Tibial artery (tissue), 4 donors: ENCODE results near the gene CNN3.

Source experiments
- DNase-seq, 2 donors: peaks; one replicate each; pipeline ENCODE4 v3.0.0-alpha.2; 2019
- H3K27ac ChIP-seq, 2 donors: fragments of 200-600 bp; sonication (generic) in 1 of 2; 1 replicate in 1 of 2; 2 replicates in 1 of 2; pipeline ENCODE4 v1.5.1; 2018 to 2019; ENCODE audit warnings: mild to moderate bottlenecking in 1 of 2
- H3K27me3 ChIP-seq, 2 donors: fragments of 200-600 bp; sonication (generic) in 1 of 2; one replicate each; pipeline versions ENCODE4 v1.5.1 to v1.6.0; 2016 to 2019
- H3K36me3 ChIP-seq, 3 donors: fragments of 200-600 bp; sonication (generic) in 2 of 3; one replicate each; pipeline ENCODE4 v1.5.1; 2016 to 2019; ENCODE audit warnings: mild to moderate bottlenecking in 2 of 3
- H3K4me1 ChIP-seq, 4 donors: fragments of 200-600 bp; sonication (generic) in 2 of 4; 1 replicate in 3 of 4; 2 replicates in 1 of 4; pipeline ENCODE4 v1.5.1; 2016 to 2019
- H3K4me3 ChIP-seq, 2 donors: fragments of 200-600 bp; sonication (generic) in 1 of 2; 1 replicate in 1 of 2; 2 replicates in 1 of 2; pipeline ENCODE4 v1.5.1; 2018 to 2019; ENCODE audit warnings: mild to moderate bottlenecking in 2 of 2
- H3K9me3 ChIP-seq, 3 donors: fragments of 200-600 bp; sonication (generic) in 1 of 3; one replicate each; pipeline ENCODE4 v1.5.1; 2016 to 2019
- intact Hi-C: fragments of 100-400 bp; cut with DNase I; formaldehyde crosslinking; loops from one replicate; pipeline ENCODE4 v1.15.0; 2023; ENCODE audit warnings: low total_unique reads
- TF ChIP-seq, protein P1 (sequence below), 2 experiments: fragments of 200-600 bp in 1 of 2; fragments of 450-650 bp in 1 of 2; IDR thresholded peaks; one replicate each; pipeline ENCODE4 v1.5.1; 2017 to 2019; ENCODE audit warnings: antibody characterized with exemption in 2 of 2, mild to moderate bottlenecking in 1 of 2, moderate library complexity in 1 of 2

The CNN3 gene

DNA sequence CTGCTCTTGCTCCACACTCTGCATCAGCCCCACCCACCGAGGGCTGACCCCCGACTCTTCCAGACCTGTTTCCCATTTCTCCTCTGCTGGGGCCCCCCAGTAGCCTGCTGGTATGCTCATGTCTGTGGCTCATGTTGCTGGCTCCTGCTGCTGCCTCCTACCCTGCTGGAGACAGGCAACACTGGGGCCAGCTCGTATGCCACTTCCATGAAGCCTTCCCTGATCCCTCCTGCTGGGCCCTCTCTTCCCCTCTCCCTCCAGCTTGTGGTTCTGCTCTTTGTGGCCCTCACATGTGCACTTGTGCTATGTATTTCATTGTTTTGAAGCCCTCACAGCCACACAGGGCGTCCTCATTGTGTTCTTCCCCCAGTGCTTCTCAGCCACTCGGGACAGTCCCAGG lies 40.5 kb downstream of the CNN3 start:
- H3K36me3 ChIP-seq: peaks cover 0 to 11% (median 3%) of the 10 kb centered on the region in 3 donors
- no peaks in the 10 kb centered on the region for H3K9me3 ChIP-seq
- no peaks in the 10 kb centered on the region for H3K27me3 ChIP-seq
- intact Hi-C loops: no loop called here
- no peak overlapping the region for H3K4me3 ChIP-seq
- TF ChIP-seq, protein P1, sequence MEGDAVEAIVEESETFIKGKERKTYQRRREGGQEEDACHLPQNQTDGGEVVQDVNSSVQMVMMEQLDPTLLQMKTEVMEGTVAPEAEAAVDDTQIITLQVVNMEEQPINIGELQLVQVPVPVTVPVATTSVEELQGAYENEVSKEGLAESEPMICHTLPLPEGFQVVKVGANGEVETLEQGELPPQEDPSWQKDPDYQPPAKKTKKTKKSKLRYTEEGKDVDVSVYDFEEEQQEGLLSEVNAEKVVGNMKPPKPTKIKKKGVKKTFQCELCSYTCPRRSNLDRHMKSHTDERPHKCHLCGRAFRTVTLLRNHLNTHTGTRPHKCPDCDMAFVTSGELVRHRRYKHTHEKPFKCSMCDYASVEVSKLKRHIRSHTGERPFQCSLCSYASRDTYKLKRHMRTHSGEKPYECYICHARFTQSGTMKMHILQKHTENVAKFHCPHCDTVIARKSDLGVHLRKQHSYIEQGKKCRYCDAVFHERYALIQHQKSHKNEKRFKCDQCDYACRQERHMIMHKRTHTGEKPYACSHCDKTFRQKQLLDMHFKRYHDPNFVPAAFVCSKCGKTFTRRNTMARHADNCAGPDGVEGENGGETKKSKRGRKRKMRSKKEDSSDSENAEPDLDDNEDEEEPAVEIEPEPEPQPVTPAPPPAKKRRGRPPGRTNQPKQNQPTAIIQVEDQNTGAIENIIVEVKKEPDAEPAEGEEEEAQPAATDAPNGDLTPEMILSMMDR (IDR thresholded peaks at IDR 0.05): no peak
- no peak for DNase-seq
- peaks cover 0 to 22% (median 13%) of the 10 kb centered on the region in 4 donors for H3K4me1 ChIP-seq
- no peak overlapping the region for H3K27ac ChIP-seq

DNA sequence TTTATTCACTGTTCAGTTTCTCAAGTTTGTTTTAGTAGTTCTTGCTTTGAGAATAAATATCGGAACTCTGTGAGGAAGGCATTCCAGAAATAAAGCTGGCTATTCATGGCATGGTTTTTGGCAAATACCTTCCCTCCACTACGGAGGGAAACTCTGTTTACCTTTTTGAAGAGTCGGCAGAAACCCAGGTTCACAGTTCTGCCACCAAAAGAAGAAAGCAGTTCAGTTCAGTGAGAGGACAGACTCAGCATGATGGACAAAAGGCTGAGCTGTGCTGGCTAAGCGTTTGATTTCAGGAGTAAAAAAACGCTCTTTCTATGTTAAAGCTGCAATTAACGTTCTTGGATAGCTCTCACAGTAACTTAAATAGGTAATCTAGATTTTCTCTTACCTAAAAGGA lies 42.4 kb downstream of the CNN3 start:
- H3K9me3 ChIP-seq: no peaks in the 10 kb centered on the region
- TF ChIP-seq, protein P1 (IDR thresholded peaks at IDR 0.05): no peak
- H3K27ac ChIP-seq: peak overlapping the region; percentile 70 to 74
- H3K4me3 ChIP-seq: no peak overlapping the region
- H3K27me3 ChIP-seq: no peaks in the 10 kb centered on the region
- intact Hi-C loops: no loop called here
- DNase-seq: no peak
- peaks cover 0 to 22% (median 13%) of the 10 kb centered on the region in 4 donors for H3K4me1 ChIP-seq
- H3K36me3 ChIP-seq: no peaks in the 10 kb centered on the region

DNA sequence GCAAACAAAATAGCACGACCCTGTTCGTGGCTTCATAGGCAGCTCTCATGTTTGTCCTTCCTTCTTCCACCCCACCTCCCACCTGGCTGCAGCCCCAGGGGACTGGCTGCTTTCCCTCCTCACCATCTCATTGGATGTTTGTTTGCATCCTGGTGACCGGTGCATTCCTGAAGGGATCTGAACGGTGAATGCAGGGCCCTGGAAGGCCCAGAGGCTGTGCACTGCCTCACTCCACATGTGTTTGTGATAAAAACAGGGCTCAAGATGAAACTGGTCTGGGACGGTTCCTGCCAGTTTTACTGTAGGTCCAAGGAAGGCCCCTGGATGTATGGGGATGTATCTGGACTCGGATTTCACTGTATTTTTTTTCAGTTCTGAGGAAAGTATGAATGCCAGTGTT lies 42.8 kb downstream of the CNN3 start:
- intact Hi-C loops: no loop called here
- no peak for DNase-seq
- H3K27me3 ChIP-seq: no peaks in the 10 kb centered on the region
- peaks cover 0 to 22% (median 13%) of the 10 kb centered on the region in 4 donors for H3K4me1 ChIP-seq
- H3K36me3 ChIP-seq: no peaks in the 10 kb centered on the region
- peak overlapping the region; percentile 70 to 74 for H3K27ac ChIP-seq
- no peaks in the 10 kb centered on the region for H3K9me3 ChIP-seq
- H3K4me3 ChIP-seq: peak overlapping the region in 1 of 2 donors; percentile 3
- TF ChIP-seq, protein P1 (IDR thresholded peaks at IDR 0.05): no peak

DNA sequence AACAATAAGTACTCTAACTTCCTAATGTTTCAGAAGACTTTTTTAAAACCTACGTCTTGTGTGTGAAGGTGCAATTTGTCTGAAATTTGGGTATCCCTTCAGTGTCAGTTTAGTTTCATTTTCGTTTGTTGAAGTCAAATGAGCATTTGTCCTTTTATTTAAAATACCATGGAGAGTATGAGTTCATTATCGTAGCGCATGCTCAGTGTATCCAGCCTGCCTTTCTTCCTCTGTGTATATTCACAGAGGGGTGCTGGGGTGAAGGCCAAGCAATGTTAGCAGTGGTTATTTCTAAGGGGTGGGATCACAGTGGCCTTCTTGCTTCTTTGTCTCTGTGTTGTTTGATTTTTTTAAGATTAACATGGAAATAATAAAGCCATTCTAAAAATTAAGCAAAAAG lies 43.2 kb downstream of the CNN3 start:
- Histone ChIP-seq H3K9me3 (no peaks in the 10 kb centered on the region), H3K27ac (peak overlapping the region; percentile 70 to 74), H3K4me1 (peaks cover 0 to 22% (median 13%) of the 10 kb centered on the region in 4 donors), H3K27me3 (no peaks in the 10 kb centered on the region), H3K36me3 (no peaks in the 10 kb centered on the region), H3K4me3 (peak overlapping the region in 1 of 2 donors; percentile 3)
- intact Hi-C loops: no loop called here
- TF ChIP-seq, protein P1 (IDR thresholded peaks at IDR 0.05): no peak
- no peak for DNase-seq

DNA sequence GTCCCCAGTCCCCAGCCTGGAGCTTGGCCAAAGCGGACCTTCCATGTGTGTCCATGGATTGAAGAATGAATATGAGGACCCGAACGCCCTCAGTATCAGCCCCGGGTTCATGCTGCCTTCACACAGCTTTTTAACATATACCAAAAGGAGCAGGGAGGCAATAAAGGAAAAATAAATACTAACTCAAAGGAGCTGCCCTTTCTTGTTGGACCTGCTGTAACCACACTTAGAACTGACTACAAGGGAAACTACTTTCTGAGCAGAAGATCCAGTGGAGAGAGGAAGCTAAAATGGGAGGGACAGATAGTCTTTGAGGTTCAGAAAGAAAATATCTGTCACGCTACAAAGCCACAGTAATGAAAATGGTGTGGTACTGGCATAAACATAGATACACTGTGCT lies 48.6 kb downstream of the CNN3 start:
- H3K36me3 ChIP-seq: no peaks in the 10 kb centered on the region
- H3K27ac ChIP-seq: no peak overlapping the region
- H3K4me1 ChIP-seq: peaks cover 0 to under 1% (median 0%) of the 10 kb centered on the region in 4 donors
- no peaks in the 10 kb centered on the region for H3K9me3 ChIP-seq
- H3K27me3 ChIP-seq: no peaks in the 10 kb centered on the region
- TF ChIP-seq, protein P1 (IDR thresholded peaks at IDR 0.05): no peak
- no peak for DNase-seq
- H3K4me3 ChIP-seq: no peak overlapping the region
- intact Hi-C loops: no loop called here

DNA sequence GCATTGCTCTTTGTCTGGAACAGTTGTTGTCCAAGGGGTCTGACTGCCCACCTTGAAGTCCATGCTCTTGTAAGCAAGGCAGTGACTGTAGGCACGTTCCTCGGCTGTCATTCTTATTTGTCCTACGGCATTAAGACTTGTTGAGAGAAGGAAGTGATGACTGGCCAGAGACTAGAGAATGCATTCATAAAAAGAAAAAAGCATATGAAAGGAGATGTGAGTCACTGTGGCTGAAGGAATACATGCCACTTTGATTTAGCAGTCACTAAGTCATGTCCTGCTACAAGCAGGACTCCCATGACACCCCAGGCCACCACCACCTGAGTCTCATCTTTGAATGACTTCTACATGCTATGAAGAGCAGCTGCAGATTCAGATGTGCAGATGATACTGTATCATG lies 50.5 kb downstream of the CNN3 start:
- Histone ChIP-seq H3K4me3 (no peak overlapping the region), H3K27me3 (no peaks in the 10 kb centered on the region), H3K36me3 (no peaks in the 10 kb centered on the region), H3K27ac (no peak overlapping the region), H3K9me3 (no peaks in the 10 kb centered on the region), H3K4me1 (no peaks in the 10 kb centered on the region)
- TF ChIP-seq, protein P1 (IDR thresholded peaks at IDR 0.05): no peak
- DNase-seq: no peak
- intact Hi-C loops: no loop called here
